Thyroid gland (tissue), 4 donors: ENCODE results near the gene MKNK2. TPM values are rescaled to one million over a fixed set of nuclear protein-coding genes. Genes with fewer than 3 reads are reported as not detected.

ENCODE experiments used
- DNase-seq, 2 donors: peaks; one replicate each; pipeline ENCODE4 v3.0.0-alpha.2; 2019
- H3K27ac ChIP-seq, 3 donors: fragments of 200-600 bp; sonication (generic); 1 replicate in 2 of 3; 2 replicates in 1 of 3; pipeline ENCODE4 v1.5.1; 2016 to 2019; ENCODE audit warnings: mild to moderate bottlenecking in 1 of 3, moderate library complexity in 1 of 3
- H3K27me3 ChIP-seq: fragments of 200-600 bp; sonication (generic); one replicate; pipeline ENCODE4 v1.5.1; 2019
- H3K36me3 ChIP-seq, 2 donors: fragments of 200-600 bp; sonication (generic); one replicate each; pipeline ENCODE4 v1.5.1; 2016 to 2019
- H3K4me1 ChIP-seq, 2 donors: fragments of 200-600 bp; sonication (generic); one replicate each; pipeline ENCODE4 v1.5.1; 2017 to 2019
- H3K4me3 ChIP-seq, 3 donors: fragments of 200-600 bp; sonication (generic); replicated peaks in 1 of 3; 1 replicate in 2 of 3; 2 replicates in 1 of 3; pipeline ENCODE4 v1.5.1; 2016; ENCODE audit warnings: mild to moderate bottlenecking in 1 of 3
- H3K9me3 ChIP-seq: fragments of 200-600 bp; sonication (generic); one replicate; pipeline ENCODE4 v1.5.1; 2017
- CTCF ChIP-seq, 6 experiments: fragments of 200-600 bp in 3 of 6; fragments of 450-650 bp in 3 of 6; sonication (generic) in 3 of 6; IDR thresholded peaks; one replicate each; pipeline ENCODE4 v1.5.1; 2016 to 2019; ENCODE audit warnings: antibody characterized with exemption in 6 of 6, mild to moderate bottlenecking in 2 of 6, inconsistent platforms in 1 of 6, moderate library complexity in 1 of 6
- POLR2A ChIP-seq, 2 donors: fragments of 450-650 bp; IDR thresholded peaks; one replicate each; pipeline ENCODE4 v1.6.1; 2017; ENCODE audit warnings: antibody characterized with exemption in 2 of 2, mild to moderate bottlenecking in 2 of 2, moderate library complexity in 1 of 2
- WGBS, 2 donors: methylation state at CpG; one replicate each; pipeline ENCODE4 v1.1.5; 2017; 5-methylcytosine and 5-hydroxymethylcytosine counted together
- intact Hi-C: fragments of 100-400 bp; cut with DNase I; formaldehyde crosslinking; loops from one replicate; pipeline ENCODE4 v1.15.1; 2023
- total RNA-seq, 4 donors: library from RNA; depleted of rRNA; stranded (reverse); fragments of >200 nt; gene quantifications; one replicate each; pipeline ENCODE4 v1.2.3, GENCODE V29; 2016

The MKNK2 gene
- total RNA-seq, 4 donors from 2014 or later = 106 to 161 (median 123) TPM

DNA sequence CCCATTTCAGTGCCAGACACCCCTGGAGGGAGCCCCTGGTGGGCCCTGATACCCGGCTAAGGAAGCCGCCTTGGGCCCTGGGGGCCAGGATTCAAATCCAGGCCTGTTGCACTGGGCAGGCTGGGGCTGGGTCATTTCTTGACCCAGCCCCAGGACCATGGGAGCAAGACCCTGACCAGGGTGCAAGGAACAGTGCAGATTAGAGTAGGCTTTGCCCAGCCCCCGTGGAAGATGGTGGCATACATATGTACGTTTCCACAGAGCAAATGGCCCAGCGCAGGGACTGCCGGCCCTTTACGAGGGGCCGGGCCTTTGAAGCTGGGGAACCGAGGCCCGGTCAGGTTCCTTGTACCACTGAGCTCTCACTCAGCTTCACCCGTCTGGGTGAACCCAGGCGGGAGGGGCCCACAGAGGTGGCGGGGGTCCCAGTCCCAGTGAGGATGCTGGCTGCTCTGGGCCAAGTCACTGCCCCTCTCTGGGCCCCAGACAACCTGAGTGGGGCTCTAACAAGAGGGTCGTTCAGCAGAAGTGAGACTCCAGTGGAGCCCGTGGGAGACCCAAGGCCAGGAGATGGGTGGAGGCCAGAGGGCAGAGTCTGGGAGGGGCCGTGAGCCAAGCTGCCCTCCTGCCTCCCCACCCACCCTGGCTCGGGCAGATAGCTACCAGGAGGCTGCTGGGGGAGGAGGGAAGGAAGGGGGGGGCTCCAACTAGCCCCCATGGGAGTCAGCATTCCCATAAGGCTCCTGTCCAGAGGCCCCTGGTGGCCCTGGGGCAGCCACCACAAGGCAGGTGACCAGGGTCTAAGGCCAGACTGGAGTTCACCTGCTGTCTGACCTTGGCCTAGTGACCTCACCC lies 2.7 kb downstream of the MKNK2 start:
- Histone ChIP-seq H3K27ac (peak overlapping the region; percentile 95 to 100 (median 96)), H3K4me3 (peak overlapping the region in 1 of 3 donors; percentile 76), H3K27me3 (no peaks in the 10 kb centered on the region), H3K36me3 (peaks cover 21 to 27% of the 10 kb centered on the region in 2 donors), H3K9me3 (no peaks in the 10 kb centered on the region), H3K4me1 (peaks cover 58 to 74% of the 10 kb centered on the region in 2 donors)
- TF ChIP-seq POLR2A (IDR thresholded peaks at IDR 0.05) (no peak), CTCF (IDR thresholded peaks at IDR 0.05) (no peak)
- intact Hi-C loops = no loop called here
- 85% methylated on average over 12 of the region's 17 CpGs; no CpG with 5 or more reads in 1 of the 2 donors for WGBS, 2 donors
- DNase-seq = no peak

DNA sequence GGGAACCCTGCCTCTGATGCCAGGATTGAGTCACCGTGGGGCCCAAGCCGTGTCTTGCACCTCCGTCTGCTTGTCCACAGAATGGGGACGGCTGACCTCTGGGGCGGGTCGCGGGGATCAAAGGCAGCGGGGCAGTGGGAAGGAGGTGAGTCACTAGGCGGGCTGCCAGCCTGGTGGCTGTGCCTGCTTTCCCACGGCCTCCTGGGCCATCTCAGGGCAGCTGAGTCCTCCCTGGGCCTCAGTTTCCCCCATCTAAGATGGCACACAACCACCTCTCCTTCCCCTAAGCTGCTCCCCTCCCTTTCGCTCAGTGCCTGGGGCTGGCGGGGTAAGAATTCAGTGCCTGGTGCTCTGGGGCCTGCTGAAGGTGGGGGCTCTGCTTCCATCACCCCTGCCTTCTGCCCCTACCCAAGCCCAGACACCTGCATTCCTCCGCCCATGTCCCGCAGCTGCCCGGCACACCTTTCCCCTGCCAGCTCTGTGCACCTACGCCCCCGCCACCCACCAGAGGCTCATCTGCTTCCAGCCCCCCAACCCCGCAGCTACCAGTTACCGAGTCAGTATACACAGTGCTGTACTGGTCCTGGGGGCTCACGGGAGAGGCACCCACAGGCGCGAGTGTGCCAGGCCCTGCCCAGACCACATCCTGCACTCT lies 3.5 kb downstream of the MKNK2 start:
- Histone ChIP-seq H3K4me3 (peak overlapping the region in 1 of 3 donors; percentile 76), H3K27me3 (no peaks in the 10 kb centered on the region), H3K9me3 (no peaks in the 10 kb centered on the region), H3K4me1 (peaks cover 66 to 82% of the 10 kb centered on the region in 2 donors), H3K27ac (peak overlapping the region; percentile 95 to 100 (median 96)), H3K36me3 (peaks cover 27 to 34% of the 10 kb centered on the region in 2 donors)
- peak; percentile 53 to 67 for DNase-seq
- no peak for TF ChIP-seq POLR2A (IDR thresholded peaks at IDR 0.05)
- no peak for TF ChIP-seq CTCF (IDR thresholded peaks at IDR 0.05)
- 75 to 84% methylated on average over 15 of the region's 22 CpGs for WGBS, 2 donors
- intact Hi-C loops = no loop called here

DNA sequence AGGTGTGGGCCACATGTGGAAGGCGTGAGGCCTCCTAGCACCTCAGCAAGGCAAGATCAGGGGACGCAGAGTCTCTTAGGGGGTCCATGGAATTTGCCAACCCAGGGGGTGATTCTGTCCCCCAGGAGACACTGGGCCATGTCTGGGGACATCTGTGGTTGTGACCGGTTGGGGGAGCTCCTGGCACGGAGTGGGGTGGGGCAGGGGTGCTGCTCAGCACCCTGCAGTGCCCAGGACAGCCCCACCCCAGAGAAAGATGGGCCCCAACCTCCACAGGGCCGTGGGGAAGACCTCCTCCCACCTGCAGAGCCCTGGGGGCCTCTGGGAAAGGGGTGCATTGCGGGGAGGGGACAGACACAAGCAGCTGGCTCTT lies 4.0 kb downstream of the MKNK2 start:
- H3K4me1 ChIP-seq = peaks cover 65 to 83% of the 10 kb centered on the region in 2 donors
- H3K36me3 ChIP-seq = peaks cover 31 to 38% of the 10 kb centered on the region in 2 donors
- TF ChIP-seq POLR2A (IDR thresholded peaks at IDR 0.05) (no peak), CTCF (IDR thresholded peaks at IDR 0.05) (no peak)
- 80 to 96% methylated on average over 3 to 6 of the region's 6 CpGs for WGBS, 2 donors
- H3K4me3 ChIP-seq = no peak overlapping the region
- intact Hi-C loops = no loop called here
- no peak for DNase-seq
- no peaks in the 10 kb centered on the region for H3K27me3 ChIP-seq
- H3K27ac ChIP-seq = peak overlapping the region; percentile 2 to 100 (median 67)
- H3K9me3 ChIP-seq = no peaks in the 10 kb centered on the region

DNA sequence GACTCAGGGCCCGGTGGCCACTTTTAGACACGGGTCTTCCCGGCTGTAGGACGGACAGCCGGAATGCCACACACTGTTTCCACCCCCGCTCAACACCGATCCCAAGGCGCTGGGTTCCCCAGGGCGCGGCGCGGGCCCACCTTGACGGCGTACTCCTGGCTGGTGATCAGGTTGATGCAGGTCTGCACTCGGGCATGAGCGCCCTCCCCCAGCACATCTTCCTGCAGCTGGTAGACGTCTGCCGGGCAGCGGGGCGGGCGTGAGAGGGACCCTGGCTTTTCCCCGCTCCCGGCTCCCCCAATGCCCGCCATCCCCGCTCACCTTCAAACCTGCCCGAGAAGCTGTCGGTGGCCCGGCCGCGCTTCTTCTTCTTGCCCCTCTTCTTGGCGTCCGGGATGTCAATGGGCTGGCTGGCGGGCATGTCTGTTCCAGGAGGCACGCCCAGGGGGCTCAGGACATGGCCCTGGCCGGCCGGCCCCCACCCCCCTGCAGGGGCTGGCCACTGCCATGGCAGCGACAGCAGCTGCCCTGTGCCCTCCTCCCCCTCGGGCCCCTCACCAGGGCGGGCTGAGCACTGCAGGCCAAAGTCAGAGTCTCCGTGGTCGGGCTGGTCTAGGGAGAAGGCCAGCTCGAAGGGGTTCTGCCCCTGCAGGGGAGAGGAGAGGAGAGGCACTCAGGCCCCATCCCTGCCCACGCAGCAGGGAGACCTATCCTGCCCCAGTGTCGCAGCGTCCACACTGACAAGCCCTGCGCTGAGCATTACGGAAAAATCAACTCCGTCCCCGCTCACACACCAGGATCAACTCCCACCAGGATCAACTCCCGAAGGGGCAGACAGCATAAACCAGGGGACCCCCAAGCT lies 4.8 kb downstream of the MKNK2 start:
- Histone ChIP-seq H3K9me3 (no peaks in the 10 kb centered on the region), H3K27me3 (no peaks in the 10 kb centered on the region), H3K4me1 (peaks cover 64 to 83% of the 10 kb centered on the region in 2 donors), H3K36me3 (peaks cover 37 to 44% of the 10 kb centered on the region in 2 donors), H3K27ac (peak overlapping the region in 2 of 3 donors; percentile 67 to 100), H3K4me3 (no peak overlapping the region)
- TF ChIP-seq POLR2A (IDR thresholded peaks at IDR 0.05) (no peak), CTCF (IDR thresholded peaks at IDR 0.05) (no peak)
- WGBS, 2 donors = 92 to 95% methylated on average over 28 to 42 of the region's 50 CpGs
- intact Hi-C loops = no loop called here
- peak in 1 of 2 donors; percentile 2 for DNase-seq
